ENCODE measurements around the gene SHC4. TPM values are rescaled to one million over a fixed set of nuclear protein-coding genes. Genes with fewer than 3 reads are reported as not detected.
A peak's percentile ranks its signal among the peaks of the same experiment; 100 is the strongest.

The SHC4 gene
- polyA plus RNA-seq, 3 donors from 2014 or later: 0.10 to 0.19 TPM; not detected in 1

GRCh38 chr15:48962662-48963523 lies 826 bp downstream of the SHC4 start:
- Mint-ChIP-seq H3K27ac (no peak overlapping the region), H3K4me1 (peaks cover 48 to 49% of the 10 kb centered on the region in 2 donors), H3K27me3 (ENCODE audit: low read depth in 3 of 3) (peaks cover 2 to 3% (median 3%) of the 10 kb centered on the region in 3 donors), H3K4me3 (peak overlapping the region; percentile 81 to 90 (median 88)), H3K36me3 (no peaks in the 10 kb centered on the region), H3K9me3 (no peaks in the 10 kb centered on the region)
- no peak for DNase-seq

- no peaks in the 10 kb centered on the region for H3K36me3 Mint-ChIP-seq
- no peaks in the 10 kb centered on the region for H3K4me1 Mint-ChIP-seq
- peaks cover 0 to 3% (median 3%) of the 10 kb centered on the region in 3 donors for H3K27me3 Mint-ChIP-seq (ENCODE audit: low read depth in 3 of 3)
- no peak overlapping the region for H3K27ac Mint-ChIP-seq
- no peak overlapping the region for H3K4me3 Mint-ChIP-seq
- no peak for DNase-seq
- H3K9me3 Mint-ChIP-seq: no peaks in the 10 kb centered on the region
Measured at GRCh38 chr15:48955967-48956366, 7.8 kb downstream of the SHC4 start.

GRCh38 chr15:48955370-48955769 lies 8.3 kb downstream of the SHC4 start:
- no peak overlapping the region for H3K4me3 Mint-ChIP-seq
- DNase-seq: no peak
- H3K4me1 Mint-ChIP-seq: no peaks in the 10 kb centered on the region
- H3K9me3 Mint-ChIP-seq: no peaks in the 10 kb centered on the region
- peaks cover 2 to 5% (median 2%) of the 10 kb centered on the region in 3 donors for H3K27me3 Mint-ChIP-seq (ENCODE audit: low read depth in 3 of 3)
- H3K36me3 Mint-ChIP-seq: no peaks in the 10 kb centered on the region
- H3K27ac Mint-ChIP-seq: no peak overlapping the region

- Mint-ChIP-seq H3K27me3 (ENCODE audit: low read depth in 3 of 3) (peaks cover 2 to 8% (median 3%) of the 10 kb centered on the region in 3 donors), H3K9me3 (no peaks in the 10 kb centered on the region), H3K27ac (no peak overlapping the region), H3K4me1 (no peaks in the 10 kb centered on the region), H3K36me3 (no peaks in the 10 kb centered on the region), H3K4me3 (no peak overlapping the region)
- no peak for DNase-seq
Measured at GRCh38 chr15:48954538-48954937, 9.2 kb downstream of the SHC4 start.

- no peak overlapping the region for H3K27ac Mint-ChIP-seq
- no peak overlapping the region for H3K4me3 Mint-ChIP-seq
- no peaks in the 10 kb centered on the region for H3K36me3 Mint-ChIP-seq
- H3K4me1 Mint-ChIP-seq: peaks cover 4 to 10% of the 10 kb centered on the region in 2 donors
- no peak for DNase-seq
- H3K27me3 Mint-ChIP-seq (ENCODE audit: low read depth in 3 of 3): peaks cover 2 to 8% (median 5%) of the 10 kb centered on the region in 3 donors
- no peaks in the 10 kb centered on the region for H3K9me3 Mint-ChIP-seq
Measured at GRCh38 chr15:48946840-48947187, 16.9 kb downstream of the SHC4 start.

GRCh38 chr15:48946074-48946839 lies 17.5 kb downstream of the SHC4 start:
- H3K9me3 Mint-ChIP-seq: no peaks in the 10 kb centered on the region
- H3K27ac Mint-ChIP-seq: no peak overlapping the region
- peaks cover 4 to 10% of the 10 kb centered on the region in 2 donors for H3K4me1 Mint-ChIP-seq
- H3K36me3 Mint-ChIP-seq: no peaks in the 10 kb centered on the region
- H3K27me3 Mint-ChIP-seq (ENCODE audit: low read depth in 3 of 3): peaks cover 2 to 8% (median 5%) of the 10 kb centered on the region in 3 donors
- no peak for DNase-seq
- H3K4me3 Mint-ChIP-seq: no peak overlapping the region

- Mint-ChIP-seq H3K4me1 (peaks cover 4 to 10% of the 10 kb centered on the region in 2 donors), H3K27ac (no peak overlapping the region), H3K4me3 (no peak overlapping the region), H3K9me3 (no peaks in the 10 kb centered on the region), H3K36me3 (no peaks in the 10 kb centered on the region), H3K27me3 (ENCODE audit: low read depth in 3 of 3) (peaks cover 0 to 6% (median 3%) of the 10 kb centered on the region in 3 donors)
- no peak for DNase-seq
Measured at GRCh38 chr15:48945386-48945785, 18.3 kb downstream of the SHC4 start.

GRCh38 chr15:48941904-48942303 lies 21.8 kb downstream of the SHC4 start:
- Mint-ChIP-seq H3K4me1 (peaks cover 4 to 10% of the 10 kb centered on the region in 2 donors), H3K27me3 (ENCODE audit: low read depth in 3 of 3) (peaks cover 0 to 3% (median 2%) of the 10 kb centered on the region in 3 donors), H3K4me3 (no peak overlapping the region), H3K27ac (no peak overlapping the region), H3K9me3 (no peaks in the 10 kb centered on the region), H3K36me3 (peaks cover 0 to 3% (median 0%) of the 10 kb centered on the region in 3 donors)
- DNase-seq: no peak

- peaks cover 3 to 4% of the 10 kb centered on the region in 2 donors for H3K4me1 Mint-ChIP-seq
- H3K4me3 Mint-ChIP-seq: no peak overlapping the region
- peaks cover 0 to 3% (median 0%) of the 10 kb centered on the region in 3 donors for H3K36me3 Mint-ChIP-seq
- no peak overlapping the region for H3K27ac Mint-ChIP-seq
- H3K27me3 Mint-ChIP-seq (ENCODE audit: low read depth in 3 of 3): peaks cover 1 to 6% (median 2%) of the 10 kb centered on the region in 3 donors
- H3K9me3 Mint-ChIP-seq: no peaks in the 10 kb centered on the region
- peak in 1 of 3 donors; percentile 6 for DNase-seq
Measured at GRCh38 chr15:48940508-48940907, 23.2 kb downstream of the SHC4 start.

GRCh38 chr15:48939648-48940047 lies 24.1 kb downstream of the SHC4 start:
- Mint-ChIP-seq H3K4me3 (no peak overlapping the region), H3K27me3 (ENCODE audit: low read depth in 3 of 3) (peaks cover 1 to 6% (median 4%) of the 10 kb centered on the region in 3 donors), H3K36me3 (peaks cover 0 to 3% (median 0%) of the 10 kb centered on the region in 3 donors), H3K27ac (no peak overlapping the region), H3K4me1 (no peaks in the 10 kb centered on the region), H3K9me3 (no peaks in the 10 kb centered on the region)
- no peak for DNase-seq

- Mint-ChIP-seq H3K9me3 (no peaks in the 10 kb centered on the region), H3K27me3 (ENCODE audit: low read depth in 3 of 3) (peaks cover 1 to 4% (median 4%) of the 10 kb centered on the region in 3 donors), H3K4me3 (no peak overlapping the region), H3K36me3 (peaks cover 0 to 3% (median 0%) of the 10 kb centered on the region in 3 donors), H3K4me1 (no peaks in the 10 kb centered on the region), H3K27ac (no peak overlapping the region)
- no peak for DNase-seq
Measured at GRCh38 chr15:48937886-48938285, 25.8 kb downstream of the SHC4 start.

GRCh38 chr15:48936666-48937065 lies 27.1 kb downstream of the SHC4 start:
- Mint-ChIP-seq H3K27me3 (ENCODE audit: low read depth in 3 of 3) (peaks cover 1 to 4% (median 3%) of the 10 kb centered on the region in 3 donors), H3K4me3 (no peak overlapping the region), H3K9me3 (no peaks in the 10 kb centered on the region), H3K36me3 (peaks cover 0 to 3% (median 0%) of the 10 kb centered on the region in 3 donors), H3K4me1 (no peaks in the 10 kb centered on the region), H3K27ac (no peak overlapping the region)
- no peak for DNase-seq

GRCh38 chr15:48935236-48935635 lies 28.5 kb downstream of the SHC4 start:
- Mint-ChIP-seq H3K27me3 (ENCODE audit: low read depth in 3 of 3) (peaks cover 1 to 4% (median 3%) of the 10 kb centered on the region in 3 donors), H3K27ac (no peak overlapping the region), H3K4me1 (no peaks in the 10 kb centered on the region), H3K9me3 (no peaks in the 10 kb centered on the region), H3K4me3 (no peak overlapping the region), H3K36me3 (peaks cover 0 to 3% (median 0%) of the 10 kb centered on the region in 3 donors)
- DNase-seq: no peak

- no peak for DNase-seq
- Mint-ChIP-seq H3K4me1 (no peaks in the 10 kb centered on the region), H3K9me3 (no peaks in the 10 kb centered on the region), H3K36me3 (no peaks in the 10 kb centered on the region), H3K27me3 (ENCODE audit: low read depth in 3 of 3) (peaks cover 0 to 5% (median 0%) of the 10 kb centered on the region in 3 donors), H3K27ac (no peak overlapping the region), H3K4me3 (no peak overlapping the region)
Measured at GRCh38 chr15:48930735-48931134, 33.0 kb downstream of the SHC4 start.

All from immature natural killer cell (primary cell).